Brain pericyte (primary cell): ENCODE data around the gene ASCL1.

Experiments
- DNase-seq: peaks from one replicate; pipeline ENCODE4 v3.0.0-alpha.2; 2012; ENCODE audit warnings: low read depth, low spot score

The ASCL1 gene

GRCh38 chr12:102951841-102952240 lies 5.6 kb upstream of the ASCL1 start:
- no peak for DNase-seq

GRCh38 chr12:102953221-102953620 lies 4.3 kb upstream of the ASCL1 start:
- DNase-seq: no peak

GRCh38 chr12:102954134-102954533 lies 3.3 kb upstream of the ASCL1 start:
- DNase-seq: no peak

- no peak for DNase-seq
Measured at GRCh38 chr12:102955926-102956737, 1.3 kb upstream of the ASCL1 start.

- DNase-seq: no peak
Measured at GRCh38 chr12:102956738-102957327, 641 bp upstream of the ASCL1 start.

- DNase-seq: no peak
Measured at GRCh38 chr12:102958073-102958829, 777 bp downstream of the ASCL1 start.

GRCh38 chr12:102958830-102959176 lies 1.3 kb downstream of the ASCL1 start:
- DNase-seq: no peak

GRCh38 chr12:102959391-102959790 lies 1.9 kb downstream of the ASCL1 start:
- no peak for DNase-seq

GRCh38 chr12:102960766-102961465 lies 3.4 kb downstream of the ASCL1 start:
- DNase-seq: no peak

- DNase-seq: no peak
Measured at GRCh38 chr12:102961466-102961855, 4.0 kb downstream of the ASCL1 start.

GRCh38 chr12:102962532-102962931 lies 5.1 kb downstream of the ASCL1 start:
- DNase-seq: no peak

GRCh38 chr12:102962986-102963385 lies 5.5 kb downstream of the ASCL1 start:
- DNase-seq: no peak

- DNase-seq: no peak
Measured at GRCh38 chr12:102963796-102964195, 6.3 kb downstream of the ASCL1 start.

- no peak for DNase-seq
Measured at GRCh38 chr12:102964872-102965271, 7.4 kb downstream of the ASCL1 start.

GRCh38 chr12:102965281-102966155 lies 8.0 kb downstream of the ASCL1 start:
- no peak for DNase-seq

- DNase-seq: no peak
Measured at GRCh38 chr12:102966200-102966863, 8.9 kb downstream of the ASCL1 start.

- DNase-seq: no peak
Measured at GRCh38 chr12:102970780-102971179, 13.3 kb downstream of the ASCL1 start.

GRCh38 chr12:102971227-102971626 lies 13.8 kb downstream of the ASCL1 start:
- no peak for DNase-seq

- DNase-seq: no peak
Measured at GRCh38 chr12:102973583-102973982, 16.1 kb downstream of the ASCL1 start.

- no peak for DNase-seq
Measured at GRCh38 chr12:102976609-102977280, 19.3 kb downstream of the ASCL1 start.
